HG03066 (cell line): Measurements from ENCODE around the gene UNC79.

Experiments used
- ATAC-seq: cut with Tn5 transposase; IDR thresholded peaks from one replicate; pipeline ENCODE4 v1.9.1; 2021; ENCODE audit warnings: low read depth; ENCODE audit not compliant: unreplicated experiment

Gene UNC79

DNA sequence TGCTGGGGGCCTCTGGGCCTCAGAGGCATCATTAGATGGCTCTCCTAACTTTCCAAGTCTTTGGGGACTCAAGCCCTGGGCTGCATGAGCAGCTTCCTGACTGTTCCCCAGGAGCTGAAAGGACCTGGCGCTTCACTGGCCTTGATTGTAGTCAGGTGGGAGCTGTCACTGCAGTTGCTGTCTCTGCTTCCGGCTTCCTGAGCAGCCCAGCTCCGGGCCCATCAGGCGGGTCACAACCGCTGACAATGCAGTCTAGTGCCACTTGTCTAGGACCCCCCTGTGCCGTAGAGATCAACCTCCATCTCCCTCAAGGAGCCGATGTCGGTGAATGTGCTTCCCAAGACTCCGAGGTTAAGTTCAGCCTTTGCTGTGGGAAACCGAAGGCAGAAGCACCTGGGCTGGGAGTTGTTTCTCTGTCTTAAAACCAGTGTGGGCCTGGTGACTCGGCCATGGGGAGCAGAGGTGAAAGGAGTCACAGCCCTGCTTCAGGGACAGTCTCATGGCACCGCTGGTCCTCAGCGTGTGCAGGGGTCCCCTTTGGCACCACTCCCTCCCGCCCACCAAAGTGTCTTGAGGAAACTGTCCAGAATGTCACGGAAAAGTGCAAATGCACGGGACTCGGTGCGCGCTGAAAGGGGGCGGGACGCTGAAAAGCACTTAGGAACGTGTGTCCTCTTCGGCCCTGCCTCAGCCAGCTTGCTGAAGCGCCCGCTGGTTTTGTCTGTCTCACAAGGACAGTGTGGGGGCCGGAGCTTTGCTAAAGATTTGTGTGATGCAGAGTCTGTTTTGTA is 312.7 kb downstream of the UNC79 start:
- no peak for ATAC-seq

DNA sequence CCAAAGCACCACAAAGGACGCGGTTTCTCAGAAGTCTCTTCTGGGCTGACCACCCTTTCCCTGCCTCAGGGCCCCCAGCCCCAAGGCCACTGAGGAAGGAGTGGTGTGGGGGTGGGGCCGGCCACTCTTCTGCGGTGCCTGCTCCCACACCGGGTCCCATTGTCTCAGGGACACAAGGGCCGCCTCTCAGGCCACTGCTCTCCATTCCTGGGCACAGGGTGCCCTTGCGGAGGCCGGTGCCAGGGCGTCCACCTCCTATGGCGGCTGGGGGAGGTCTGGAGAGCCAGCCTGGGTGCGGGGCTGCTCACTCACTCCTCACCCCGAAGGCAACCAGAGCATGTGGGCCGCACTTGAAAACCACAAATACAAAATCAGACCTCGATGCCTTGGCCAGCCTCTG is 313.4 kb downstream of the UNC79 start:
- ATAC-seq: no peak

DNA sequence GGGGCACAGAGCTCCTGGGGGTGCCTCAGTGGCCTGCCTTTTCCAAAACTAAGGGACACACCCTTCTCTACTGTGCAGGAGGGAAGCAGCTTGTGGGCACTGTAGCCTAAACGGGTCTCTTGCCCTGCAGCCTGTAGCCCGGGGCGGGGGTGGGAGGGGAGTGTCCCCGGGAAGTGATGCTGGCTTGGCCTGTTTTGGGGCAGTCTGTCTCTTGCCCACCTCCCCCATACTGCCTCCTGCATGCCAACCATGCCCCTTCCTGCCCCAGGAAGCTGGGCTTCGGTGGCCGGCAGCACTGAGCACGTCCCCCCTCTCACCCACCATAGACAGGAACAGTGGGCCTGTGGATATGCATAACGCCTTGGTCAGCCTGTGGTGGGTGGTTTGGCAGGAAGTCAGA is 314.1 kb downstream of the UNC79 start:
- no peak for ATAC-seq

DNA sequence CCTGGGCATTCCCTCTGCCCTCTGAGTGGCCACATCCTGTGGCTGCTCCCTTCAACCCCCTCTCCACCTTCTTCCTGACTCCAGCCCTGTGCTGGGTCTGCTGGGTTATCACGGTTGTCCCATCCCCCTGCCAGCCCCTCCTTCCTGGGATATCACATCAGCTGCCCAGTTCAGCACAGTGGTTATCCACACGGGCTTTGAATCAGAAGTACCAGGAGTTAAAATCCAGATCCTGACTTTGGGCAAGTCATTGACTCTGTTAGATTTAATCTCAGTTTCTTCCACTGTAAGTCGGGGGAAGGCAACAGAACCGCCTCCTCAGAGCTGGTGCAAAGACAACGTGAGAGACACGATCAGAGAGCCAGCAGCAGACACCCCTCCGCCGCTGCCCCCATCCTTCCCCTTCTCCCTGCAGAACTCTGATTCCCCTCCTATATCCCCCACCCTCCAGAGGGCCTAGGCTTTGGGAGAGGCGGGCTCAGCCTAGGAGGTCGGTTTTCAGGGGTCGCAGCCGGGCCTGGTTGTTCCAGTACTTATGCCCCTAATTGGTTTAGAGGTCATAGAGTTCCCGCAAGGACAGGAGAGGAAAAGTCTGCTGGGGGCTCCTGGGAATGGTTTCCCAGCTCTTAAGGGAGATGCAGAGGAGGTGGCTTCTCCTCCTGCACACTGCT is 315.0 kb downstream of the UNC79 start:
- no peak for ATAC-seq

DNA sequence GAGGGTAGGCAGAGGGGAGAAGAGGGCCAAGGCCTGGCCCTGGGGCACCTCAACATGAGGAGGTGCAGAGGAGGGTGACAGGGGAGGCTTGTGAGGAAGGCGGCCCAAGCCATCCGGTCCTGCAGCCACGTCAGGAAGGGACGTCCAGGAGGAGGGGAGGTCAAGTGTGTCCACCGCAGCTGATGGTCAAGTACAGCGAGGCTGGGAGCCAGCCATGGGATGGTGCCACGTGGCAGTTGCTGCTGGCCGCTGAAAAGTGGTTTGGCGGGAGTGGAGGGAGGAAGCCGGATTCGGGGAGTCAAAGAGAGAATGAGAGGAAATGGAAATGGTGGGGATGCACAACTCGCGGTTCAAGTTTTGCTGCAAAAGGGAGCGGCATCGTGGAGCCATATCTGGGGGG is 316.4 kb downstream of the UNC79 start:
- no peak for ATAC-seq

DNA sequence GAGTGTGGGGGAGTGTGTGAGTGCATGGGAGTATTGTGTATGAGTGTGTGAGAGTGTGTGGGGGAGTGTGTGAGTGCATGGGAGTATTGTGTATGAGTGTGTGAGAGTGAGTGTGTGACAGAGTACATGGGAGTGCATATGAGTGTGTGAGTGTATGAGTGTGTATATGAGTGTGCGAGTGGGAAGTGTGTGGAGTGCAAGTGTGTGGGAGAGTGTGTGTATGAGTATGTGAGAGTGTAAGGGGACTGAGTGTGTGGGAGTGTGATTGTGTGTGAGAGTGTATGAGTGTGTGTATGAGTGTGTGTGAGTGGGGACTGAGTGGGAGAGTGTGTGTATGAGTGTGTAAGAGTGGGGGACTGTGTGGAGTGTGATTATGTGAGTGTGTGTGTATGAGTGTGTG is 316.8 kb downstream of the UNC79 start:
- ATAC-seq: no peak

DNA sequence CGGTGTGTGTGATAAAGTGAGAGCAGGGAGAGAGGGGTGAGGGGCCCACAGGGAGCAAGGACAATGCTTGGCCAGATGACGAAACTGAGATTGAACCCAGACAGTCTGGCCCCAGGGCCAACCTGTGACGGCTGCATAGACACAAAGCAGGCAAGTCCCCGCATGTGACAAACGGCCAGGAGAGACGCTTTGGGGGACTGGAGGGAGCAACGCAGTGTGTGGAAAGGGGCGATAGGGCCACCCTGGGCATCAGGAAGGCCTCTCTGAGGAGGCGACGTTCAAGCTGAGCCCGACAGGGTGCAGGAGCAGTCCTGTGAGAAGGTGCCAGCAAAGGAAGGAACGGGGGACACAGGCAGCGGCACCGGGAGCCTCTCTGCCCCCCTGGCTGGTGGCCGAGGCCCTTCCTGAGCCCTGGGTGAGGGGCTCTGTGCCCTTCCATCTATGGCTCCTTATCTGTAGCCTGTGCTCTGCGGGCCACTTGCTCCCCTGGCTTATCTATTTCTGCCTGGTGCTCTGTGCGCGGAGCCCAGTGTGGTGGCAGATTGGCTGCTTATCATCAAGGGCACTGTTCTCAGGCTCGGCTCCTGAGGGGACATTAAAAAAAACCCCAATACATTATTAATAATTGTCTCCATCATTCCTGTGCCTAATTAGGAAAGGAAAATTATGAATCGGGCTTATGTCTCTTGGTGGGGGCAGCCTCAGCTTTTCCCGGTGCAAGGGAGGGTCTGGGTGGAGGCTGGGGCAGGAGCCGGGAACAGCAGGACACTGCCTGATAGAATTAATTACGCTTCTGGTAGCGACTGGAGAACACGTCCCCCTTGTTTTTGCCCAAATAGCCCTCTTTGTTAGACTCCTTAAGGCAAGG is 317.7 kb downstream of the UNC79 start:
- no peak for ATAC-seq

DNA sequence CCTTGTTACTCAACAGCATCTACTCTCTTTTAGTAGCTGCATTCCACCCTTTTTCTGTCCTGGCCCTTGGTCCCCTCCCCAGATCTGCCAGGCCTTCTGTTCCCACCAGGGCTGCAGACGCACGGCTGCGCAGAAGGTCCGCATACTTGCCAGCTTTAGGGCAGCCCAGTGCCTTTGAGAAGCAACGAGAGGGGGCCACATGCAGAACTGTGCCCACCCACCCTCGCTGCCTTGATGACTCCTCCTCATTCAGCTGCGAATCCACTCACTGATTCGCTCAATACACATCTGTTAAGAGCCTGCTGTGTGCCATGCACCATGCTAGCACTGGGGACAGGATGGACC is 318.3 kb downstream of the UNC79 start:
- no peak for ATAC-seq

DNA sequence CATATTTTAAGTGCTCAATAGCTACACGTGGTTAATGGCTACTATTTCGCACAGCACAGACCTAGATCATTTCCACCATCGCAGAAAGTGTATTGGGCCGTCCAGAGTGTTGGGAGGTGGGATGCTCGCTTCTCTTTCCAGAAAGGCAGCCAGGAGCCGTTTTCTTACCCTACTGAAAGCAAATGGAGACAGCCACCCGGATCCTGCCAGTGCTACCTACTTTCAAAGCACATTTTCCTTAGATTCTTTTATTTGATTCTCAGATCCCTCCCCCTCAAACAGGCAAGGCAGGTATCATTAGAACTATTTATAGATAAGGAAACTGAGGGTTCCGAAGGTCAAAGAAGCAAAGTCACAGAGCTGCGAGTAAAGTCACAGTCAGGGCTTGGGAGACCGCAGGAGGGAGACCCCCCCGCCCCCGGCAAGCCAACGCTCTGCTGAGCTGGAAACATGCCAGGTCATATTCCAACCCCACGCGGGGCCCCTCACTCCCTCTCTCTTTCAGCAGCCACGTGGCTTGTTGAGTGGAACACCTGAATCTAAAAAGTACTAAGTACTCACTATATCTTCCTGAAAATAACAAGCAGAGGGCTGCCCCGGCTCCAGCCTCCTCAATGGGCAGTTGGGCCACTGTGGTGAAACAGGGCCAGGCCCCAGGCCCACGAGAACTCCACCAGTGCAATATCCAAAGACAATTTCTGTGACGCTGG is 321.4 kb downstream of the UNC79 start:
- ATAC-seq: no peak

DNA sequence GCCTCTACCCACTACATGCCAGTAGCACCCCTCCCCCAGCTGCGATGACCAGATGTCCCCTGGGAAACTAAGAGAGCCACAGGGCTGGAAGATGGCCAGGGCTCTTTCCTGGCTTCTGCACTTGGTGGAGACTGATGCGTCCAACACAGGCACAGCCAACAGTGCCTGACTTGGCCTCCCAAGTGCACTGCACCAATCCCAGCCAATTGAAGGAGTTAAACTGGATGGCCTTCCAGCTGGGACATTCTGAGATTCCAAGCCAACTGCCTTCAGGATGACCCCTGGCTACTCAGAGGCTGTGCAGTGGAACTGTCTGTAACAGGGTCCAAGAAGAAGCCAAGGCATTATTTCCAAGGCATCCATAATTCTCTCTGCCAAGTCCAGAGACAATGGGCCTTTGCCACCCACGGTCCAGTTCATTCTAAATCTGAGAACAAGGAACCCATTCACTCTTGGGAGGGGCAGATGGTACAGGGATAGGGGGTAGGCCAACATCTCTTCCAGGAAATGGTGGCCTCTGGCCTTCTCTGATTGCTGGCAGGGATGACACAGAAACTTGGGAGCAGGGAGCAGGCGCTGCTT is 322.3 kb downstream of the UNC79 start:
- no peak for ATAC-seq

DNA sequence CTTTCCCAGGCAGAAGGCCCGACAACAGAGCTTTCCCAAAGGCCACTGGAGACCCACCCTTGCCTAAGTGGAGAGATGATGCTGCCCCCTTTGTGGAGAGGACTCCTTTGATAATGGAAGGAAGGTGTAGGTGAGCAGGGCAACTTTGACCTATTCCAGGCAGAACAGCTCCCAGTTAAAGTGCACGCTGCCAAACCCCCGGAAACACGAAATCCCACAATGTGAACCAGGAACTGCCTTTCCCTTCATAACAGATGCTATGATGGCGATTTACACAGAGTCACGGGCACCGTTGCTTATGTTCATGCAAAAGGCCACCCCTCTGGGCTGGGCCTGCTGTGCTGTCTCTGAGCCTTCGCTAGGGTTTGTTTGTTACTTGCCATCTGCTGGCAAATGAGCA is 322.9 kb downstream of the UNC79 start:
- no peak for ATAC-seq

DNA sequence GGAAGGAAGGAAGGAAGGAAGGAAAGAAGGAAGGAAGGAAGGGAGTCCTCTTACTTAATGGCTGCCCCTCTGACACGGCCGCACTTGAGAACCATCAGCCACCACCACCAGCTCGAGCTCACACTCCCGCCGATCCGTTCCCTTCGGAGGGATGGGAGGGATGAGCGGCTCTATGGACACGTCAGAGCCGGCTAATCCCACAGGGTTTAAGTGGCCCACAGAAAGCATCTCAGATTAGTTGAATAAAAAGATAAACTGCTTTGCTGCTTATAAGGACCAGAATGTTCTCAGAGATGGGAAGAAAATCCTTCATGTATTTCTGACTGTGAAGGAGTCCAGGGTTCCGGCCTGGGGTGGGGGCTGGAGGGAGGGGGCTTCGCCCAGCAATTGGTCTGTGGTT is 326.5 kb downstream of the UNC79 start:
- no peak for ATAC-seq
